OCI-LY3 (cell line): ENCODE measurements around the gene ICA1.
A peak's percentile ranks its signal among the peaks of the same experiment; 100 is the strongest.

Experiments used
- H2AFZ ChIP-seq: fragments of 200-600, 300-600 bp; shearing (Covaris generic); 2 replicates; pipeline ENCODE4 v1.6.0; 2014; ENCODE audit warnings: antibody characterized with exemption, low read depth, low read length
- H3K27ac ChIP-seq: fragments of 200-600, 300-600 bp; sonication (generic); 2 replicates; pipeline ENCODE4 v1.5.1; 2014; ENCODE audit warnings: mild to moderate bottlenecking, low read length, moderate library complexity, mixed read lengths
- H3K27me3 ChIP-seq: fragments of 200-600, 300-600 bp; sonication (generic); 2 replicates; pipeline ENCODE4 v1.6.1; 2014; ENCODE audit warnings: low read depth, low read length, mixed read lengths
- H3K36me3 ChIP-seq: fragments of 200-600, 300-600 bp; sonication (generic); replicated peaks from 2 replicates; pipeline ENCODE3; 2014; ENCODE audit warnings: low read depth, low read length, mixed read lengths
- H3K4me1 ChIP-seq: fragments of 300-600, 200-600 bp; sonication (generic); 2 replicates; pipeline ENCODE4 v1.6.1; 2014; ENCODE audit warnings: low read length, mixed read lengths
- H3K4me2 ChIP-seq: fragments of 200-600, 300-600 bp; sonication (generic); 2 replicates; pipeline ENCODE4 v1.6.1; 2014; ENCODE audit warnings: low read length, mixed read lengths
- H3K4me3 ChIP-seq: fragments of 300-600, 200-600 bp; sonication (generic); 2 replicates; pipeline ENCODE4 v1.5.1; 2014; ENCODE audit warnings: antibody characterized with exemption, mild to moderate bottlenecking, low read length, moderate library complexity
- H3K79me2 ChIP-seq: fragments of 300-600, 200-600 bp; shearing (Covaris generic); 2 replicates; pipeline ENCODE4 v1.6.1; 2014; ENCODE audit warnings: mild to moderate bottlenecking, low read length, mixed read lengths
- H3K9ac ChIP-seq: fragments of 300-600, 200-600 bp; shearing (Covaris generic); 2 replicates; pipeline ENCODE4 v1.6.0; 2014; ENCODE audit warnings: mild to moderate bottlenecking, low read length, moderate library complexity
- H3K9me3 ChIP-seq: fragments of 200-600, 300-600 bp; shearing (Covaris generic); 2 replicates; pipeline ENCODE4 v1.6.1; 2014; ENCODE audit warnings: low read length, mixed read lengths; ENCODE audit not compliant: insufficient read depth
- H4K20me1 ChIP-seq: fragments of 200-600, 300-600 bp; sonication (generic); 2 replicates; pipeline ENCODE4 v1.6.1; 2016; ENCODE audit warnings: low read length, mixed read lengths; ENCODE audit not compliant: insufficient read depth
- CTCF ChIP-seq: fragments of 200-600, 300-600 bp; sonication (generic); IDR thresholded peaks from 2 replicates; pipeline ENCODE4 v1.5.1; 2014; ENCODE audit warnings: antibody characterized with exemption, low read length, low read depth
- EZH2phosphoT487 ChIP-seq: fragments of 200-600 bp; shearing (Covaris generic); IDR thresholded peaks from 2 replicates; pipeline ENCODE4 v1.6.1; 2018; ENCODE audit warnings: antibody characterized with exemption, mixed run types, low read depth

The ICA1 gene

GRCh38 chr7:8129318-8129659, 132.7 kb downstream of the ICA1 start:
- no peaks in the 10 kb centered on the region for H3K9me3 ChIP-seq
- no peak overlapping the region for H2AFZ ChIP-seq
- no peaks in the 10 kb centered on the region for H3K27me3 ChIP-seq
- H3K4me3 ChIP-seq: no peak overlapping the region
- no peak overlapping the region for H3K4me2 ChIP-seq
- H4K20me1 ChIP-seq: no peaks in the 10 kb centered on the region
- no peak overlapping the region for H3K9ac ChIP-seq
- TF ChIP-seq EZH2phosphoT487 (no peak), CTCF (no peak)
- peaks cover 23% of the 10 kb centered on the region for H3K4me1 ChIP-seq
- no peaks in the 10 kb centered on the region for H3K36me3 ChIP-seq
- H3K79me2 ChIP-seq: no peaks in the 10 kb centered on the region
- no peak overlapping the region for H3K27ac ChIP-seq

- no peaks in the 10 kb centered on the region for H4K20me1 ChIP-seq
- TF ChIP-seq EZH2phosphoT487 (no peak), CTCF (no peak)
- no peak overlapping the region for H3K4me3 ChIP-seq
- H2AFZ ChIP-seq: no peak overlapping the region
- no peaks in the 10 kb centered on the region for H3K27me3 ChIP-seq
- H3K36me3 ChIP-seq: no peaks in the 10 kb centered on the region
- peaks cover 17% of the 10 kb centered on the region for H3K4me1 ChIP-seq
- H3K27ac ChIP-seq: no peak overlapping the region
- no peaks in the 10 kb centered on the region for H3K9me3 ChIP-seq
- no peak overlapping the region for H3K9ac ChIP-seq
- no peak overlapping the region for H3K4me2 ChIP-seq
- H3K79me2 ChIP-seq: no peaks in the 10 kb centered on the region
Measured at GRCh38 chr7:8128449-8129317, 133.3 kb downstream of the ICA1 start.

GRCh38 chr7:8126601-8127167, 135.3 kb downstream of the ICA1 start:
- H3K9me3 ChIP-seq: no peaks in the 10 kb centered on the region
- no peaks in the 10 kb centered on the region for H3K79me2 ChIP-seq
- no peak overlapping the region for H3K27ac ChIP-seq
- H3K27me3 ChIP-seq: no peaks in the 10 kb centered on the region
- H3K36me3 ChIP-seq: no peaks in the 10 kb centered on the region
- no peaks in the 10 kb centered on the region for H4K20me1 ChIP-seq
- H2AFZ ChIP-seq: no peak overlapping the region
- H3K4me1 ChIP-seq: peaks cover 14% of the 10 kb centered on the region
- H3K4me3 ChIP-seq: no peak overlapping the region
- no peak for TF ChIP-seq CTCF
- TF ChIP-seq EZH2phosphoT487: no peak
- H3K4me2 ChIP-seq: no peak overlapping the region
- no peak overlapping the region for H3K9ac ChIP-seq

- Histone ChIP-seq H2AFZ (peak overlapping the region; percentile 96), H3K27me3 (no peaks in the 10 kb centered on the region), H4K20me1 (no peaks in the 10 kb centered on the region), H3K4me1 (peaks cover 14% of the 10 kb centered on the region), H3K79me2 (no peaks in the 10 kb centered on the region), H3K36me3 (no peaks in the 10 kb centered on the region), H3K27ac (no peak overlapping the region), H3K9ac (no peak overlapping the region), H3K4me3 (0 out of 2 replicates have a peak overlapping the region, but pooled peaks have one; percentile 13), H3K4me2 (peak overlapping the region; percentile 55), H3K9me3 (no peaks in the 10 kb centered on the region)
- TF ChIP-seq CTCF: no peak
- no peak for TF ChIP-seq EZH2phosphoT487
Measured at GRCh38 chr7:8125680-8126444, 136.1 kb downstream of the ICA1 start.
